Activated CD8-positive, alpha-beta memory T cell treated with anti-CD3 and anti-CD28 coated beads, Interleukin-2, amount 50 U/mL, for 1 hour (primary cell): ENCODE data around the gene UGT1A9.

Source experiments
- DNase-seq: peaks from one replicate; pipeline ENCODE4 v3.0.0-alpha.2; 2020; ENCODE audit errors: extremely low read depth

UGT1A9 gene

DNA sequence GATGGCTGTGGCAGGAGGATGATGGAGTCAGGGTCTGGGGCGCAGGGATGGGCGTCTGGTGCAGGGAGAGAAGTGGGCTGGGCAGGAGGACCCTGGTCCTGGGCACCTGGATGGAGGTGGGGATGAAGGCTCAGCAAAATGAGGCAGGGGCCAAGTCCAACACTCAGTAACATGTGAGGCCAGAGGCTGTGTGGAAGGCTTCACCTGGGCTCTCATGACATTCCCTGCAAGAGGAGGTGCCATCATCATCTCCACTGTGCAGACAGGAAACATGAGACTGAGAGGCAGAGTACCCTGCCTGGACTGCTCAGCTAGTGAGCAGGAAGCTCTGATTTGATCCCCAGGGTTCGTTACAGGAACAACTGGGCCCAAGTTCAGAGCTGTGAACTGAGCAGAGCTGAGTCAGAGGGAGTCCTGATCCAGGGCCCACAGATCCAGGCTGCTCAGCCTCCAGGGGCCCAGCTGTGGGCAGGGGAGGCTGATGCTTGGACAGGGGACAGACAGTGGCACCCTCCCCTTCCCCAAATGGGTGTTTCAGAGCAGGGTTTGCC lies 145.7 kb downstream of the UGT1A9 start:
- DNase-seq = no peak

DNA sequence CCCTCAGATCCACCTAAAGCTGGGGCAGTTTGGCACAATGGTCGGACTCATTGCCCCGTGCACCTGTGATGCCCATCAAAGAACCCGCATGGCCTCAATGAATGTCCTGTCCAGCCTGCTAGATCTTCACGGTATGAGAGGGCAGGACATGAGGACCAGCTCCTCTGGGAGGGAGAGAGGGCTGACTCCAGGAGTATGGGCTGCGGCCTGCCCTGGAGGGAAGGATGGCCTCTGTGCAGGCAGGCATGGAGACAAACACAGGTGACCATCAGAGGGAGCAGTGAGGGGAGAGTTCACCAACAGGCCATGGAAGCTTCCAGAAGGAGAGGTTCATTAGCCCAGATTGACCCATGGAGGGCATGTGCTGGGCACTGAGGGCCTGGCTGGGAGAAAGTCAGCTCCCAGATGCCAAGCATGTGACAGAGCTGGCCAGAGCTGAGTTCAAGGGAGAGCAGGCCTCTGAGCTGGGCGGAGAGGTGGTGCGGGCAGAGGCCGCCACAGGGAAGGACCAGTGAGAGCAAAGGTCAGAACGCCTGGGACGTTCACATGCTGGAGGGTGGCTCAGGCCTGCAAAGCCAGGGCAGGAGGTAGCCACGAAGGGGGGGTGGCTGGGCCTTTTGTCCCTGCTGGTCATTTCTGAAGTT lies 146.4 kb downstream of the UGT1A9 start:
- DNase-seq = no peak

DNA sequence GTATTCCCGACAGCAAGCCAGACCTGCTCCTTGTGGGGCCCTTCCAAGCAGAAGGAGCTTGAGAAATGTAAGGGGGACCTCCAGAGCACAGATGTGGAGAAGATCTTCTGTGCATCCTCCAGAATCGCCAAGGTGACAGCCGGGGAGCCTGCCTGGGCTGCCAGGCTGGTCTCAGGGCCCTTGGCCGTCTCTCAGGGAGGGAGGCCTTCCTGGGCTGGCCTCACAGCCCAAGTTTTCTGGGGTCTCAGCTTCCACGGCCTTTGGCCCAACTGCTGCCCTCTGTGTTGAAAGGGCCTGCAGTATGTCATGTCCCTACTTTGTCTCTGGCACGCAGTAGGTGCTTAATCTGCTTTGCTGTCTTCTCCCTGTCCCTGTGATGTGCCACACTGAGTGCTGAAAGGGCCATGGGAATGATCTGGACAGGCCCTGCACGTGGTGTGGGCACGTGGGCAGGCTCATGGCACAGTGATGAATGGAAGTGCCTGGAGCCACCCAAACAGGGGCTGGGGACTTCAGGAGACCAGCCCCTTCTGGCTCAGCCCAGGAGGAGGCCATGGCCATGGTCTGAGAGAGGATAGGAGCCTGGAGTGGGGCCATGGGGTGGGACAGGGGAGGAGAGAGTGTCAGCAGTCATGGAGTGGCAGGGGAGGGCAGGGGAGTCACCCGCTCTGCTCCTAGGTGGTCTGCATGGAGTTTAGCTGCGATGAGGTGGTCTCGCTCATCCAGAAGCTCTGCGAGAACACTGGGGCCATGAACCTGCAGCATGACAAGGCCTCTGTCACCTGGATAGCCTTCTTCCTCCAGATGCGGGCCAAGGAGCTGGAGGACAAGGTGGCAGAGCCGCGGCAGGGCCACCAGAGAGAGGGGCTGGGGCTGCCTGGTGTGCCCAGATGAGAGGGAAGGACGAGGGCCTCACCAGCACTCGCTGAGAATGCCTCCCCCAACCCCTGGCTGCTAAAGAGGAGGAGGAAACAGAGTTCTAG lies 147.2 kb downstream of the UGT1A9 start:
- DNase-seq = no peak

- DNase-seq = no peak
Measured at GRCh38 chr2:233819884-233820773, 148.4 kb downstream of the UGT1A9 start.

- no peak for DNase-seq
Measured at GRCh38 chr2:233820774-233821105, 149.0 kb downstream of the UGT1A9 start.

DNA sequence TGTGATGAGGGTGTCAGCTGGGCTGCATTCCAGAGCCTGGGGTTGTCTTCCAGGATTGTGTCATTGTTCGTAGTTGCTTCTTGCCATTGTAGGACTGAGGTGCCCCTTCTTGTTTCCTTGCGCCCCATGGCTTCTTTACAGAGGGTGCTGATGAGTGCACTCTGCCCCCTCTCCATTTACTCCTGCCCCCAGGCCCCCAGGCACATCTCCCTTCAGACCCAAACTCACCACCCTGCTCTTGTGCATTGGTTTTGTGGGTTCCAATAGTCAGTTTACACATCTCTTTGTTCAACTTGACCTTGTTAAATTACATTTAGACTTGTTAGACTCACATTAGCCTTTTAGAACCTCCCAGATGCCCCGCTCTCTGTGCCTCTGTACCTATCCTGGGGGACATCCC lies 149.5 kb downstream of the UGT1A9 start:
- no peak for DNase-seq

DNA sequence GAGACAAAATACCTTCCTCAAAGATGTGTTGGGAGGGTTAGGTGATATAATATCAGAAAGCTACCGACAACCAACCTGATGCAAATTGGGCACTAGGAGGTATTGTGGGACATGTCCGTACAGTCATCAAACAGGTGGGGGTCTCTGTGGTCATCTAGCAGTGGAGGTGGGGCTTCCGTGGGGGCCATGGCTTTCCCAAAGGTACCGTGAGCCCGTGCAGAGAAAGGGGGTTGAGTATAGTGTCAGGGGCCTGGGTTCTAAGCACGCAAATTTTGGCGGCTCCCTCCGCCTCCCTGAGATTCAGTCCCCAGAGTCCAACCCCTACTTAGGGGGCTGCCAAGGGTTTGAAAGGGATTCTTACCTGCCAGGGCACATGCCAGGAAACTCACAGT lies 150.0 kb downstream of the UGT1A9 start:
- DNase-seq = no peak

- no peak for DNase-seq
Measured at GRCh38 chr2:233822101-233822771, 150.5 kb downstream of the UGT1A9 start.
